Measurements from ENCODE around the gene CTU2. TPM values are rescaled to one million over a fixed set of nuclear protein-coding genes. Genes with fewer than 3 reads are reported as not detected.

CTU2 gene
- total and polyA plus RNA-seq, 7 experiments from 2014 or later: 13.0 to 43.3 (median 26.1) TPM

Small RNA genes lying within 50 kb of the gene (microRNA-seq; reads per million reads assigned to microRNA genes)
- gene MIR4722 (ENCODE audit: borderline microRNAs expressed): not detected

Other genes starting within 250 kb of the CTU2 start
- 10 to 100 TPM; 74.0 to 97.8 (median 82.6) TPM for gene ZC3H18, start 136.1 kb upstream of the CTU2 start, total RNA-seq
- gene ZC3H18, start 136.1 kb upstream of the CTU2 start, polyA plus RNA-seq: 10 to 100 TPM; 11.0 to 23.9 TPM
- gene IL17C, start 67.9 kb upstream of the CTU2 start, total RNA-seq: under 1 TPM in 1 of 5 experiments, not detected in 4; 0.37 TPM
- not detected for gene IL17C, start 67.9 kb upstream of the CTU2 start, polyA plus RNA-seq
- 100 to 1,000 TPM; 240 to 498 (median 281) TPM for gene CYBA, start 55.5 kb upstream of the CTU2 start, total RNA-seq
- 100 to 1,000 TPM; 454 to 537 TPM for gene CYBA, start 55.5 kb upstream of the CTU2 start, polyA plus RNA-seq
- 10 to 100 TPM; 37.7 to 66.9 (median 42.7) TPM for gene MVD, start 43.4 kb upstream of the CTU2 start, total RNA-seq
- 10 to 100 TPM; 12.9 to 23.5 TPM for gene MVD, start 43.4 kb upstream of the CTU2 start, polyA plus RNA-seq
- gene SNAI3, start 20.0 kb upstream of the CTU2 start, total RNA-seq: 10 to 100 TPM in 1 of 5 experiments, 1 to 10 TPM in 4; 2.7 to 13.0 (median 6.1) TPM
- gene SNAI3, start 20.0 kb upstream of the CTU2 start, polyA plus RNA-seq: 10 to 100 TPM in 1 of 2 donors, 1 to 10 TPM in 1; 6.5 to 13.5 TPM
- gene RNF166, start 95 bp upstream of the CTU2 start, total RNA-seq: 100 to 1,000 TPM in 4 of 5 experiments, 10 to 100 TPM in 1; 99.8 to 324 (median 133) TPM
- 10 to 100 TPM; 67.7 to 88.9 TPM for gene RNF166, start 95 bp upstream of the CTU2 start, polyA plus RNA-seq
- 100 to 1,000 TPM in 4 of 5 experiments, 10 to 100 TPM in 1; 84.5 to 237 (median 124) TPM for gene PIEZO1, start 78.7 kb downstream of the CTU2 start, total RNA-seq
- gene PIEZO1, start 78.7 kb downstream of the CTU2 start, polyA plus RNA-seq: 10 to 100 TPM in 1 of 2 donors, 1 to 10 TPM in 1; 3.6 to 12.2 TPM
- gene CDT1, start 97.3 kb downstream of the CTU2 start, total RNA-seq: 10 to 100 TPM in 1 of 5 experiments, 1 to 10 TPM in 1, under 1 TPM in 2, not detected in 1; 0.35 to 79.2 (median 1.6) TPM
- gene CDT1, start 97.3 kb downstream of the CTU2 start, polyA plus RNA-seq: under 1 TPM; 0.09 to 0.19 TPM
- 100 to 1,000 TPM; 134 to 178 (median 161) TPM for gene APRT, start 105.4 kb downstream of the CTU2 start, total RNA-seq
- gene APRT, start 105.4 kb downstream of the CTU2 start, polyA plus RNA-seq: 100 to 1,000 TPM; 446 to 513 TPM
- 10 to 100 TPM; 48.6 to 64.3 (median 57.5) TPM for gene GALNS, start 150.4 kb downstream of the CTU2 start, total RNA-seq
- gene GALNS, start 150.4 kb downstream of the CTU2 start, polyA plus RNA-seq: 10 to 100 TPM in 1 of 2 donors, 1 to 10 TPM in 1; 9.8 to 11.1 TPM
- gene TRAPPC2L, start 150.6 kb downstream of the CTU2 start, total RNA-seq: 10 to 100 TPM; 32.3 to 73.4 (median 60.1) TPM
- gene TRAPPC2L, start 150.6 kb downstream of the CTU2 start, polyA plus RNA-seq: 100 to 1,000 TPM in 1 of 2 donors, 10 to 100 TPM in 1; 96.8 to 112 TPM
- not detected for gene PABPN1L, start 160.2 kb downstream of the CTU2 start, total RNA-seq
- not detected for gene PABPN1L, start 160.2 kb downstream of the CTU2 start, polyA plus RNA-seq

Data from naive thymus-derived CD4-positive, alpha-beta T cell (primary cell).